H1 (cell line): ENCODE results near the gene PAK5.

Experiments used
- BACH1 ChIP-seq: IDR thresholded peaks from 2 replicates; pipeline ENCODE4 v1.6.1; 2012; ENCODE audit warnings: low read length, improper control_type of control experiment
- CTCF ChIP-seq, 3 experiments: IDR thresholded peaks; 1 replicate in 2 of 3; 2 replicates in 1 of 3; pipeline versions ENCODE4 v1.5.1 to v1.6.1; 2011; ENCODE audit warnings: low read length in 3 of 3, mild to moderate bottlenecking in 3 of 3, inconsistent platforms in 2 of 3, low read depth in 1 of 3, moderate library complexity in 1 of 3; ENCODE audit not compliant: insufficient read depth in 1 of 3; ENCODE audit errors: control extremely low read depth in 1 of 3
- EZH2 ChIP-seq: fragments of 200-600 bp; sonication (generic); IDR thresholded peaks from 2 replicates; pipeline ENCODE4 v1.7.1; 2012; ENCODE audit warnings: low read depth, mild to moderate bottlenecking, moderate library complexity, low read length, inconsistent platforms; ENCODE audit not compliant: severe bottlenecking
- GABPA ChIP-seq: IDR thresholded peaks from 2 replicates; pipeline ENCODE4 v1.6.1; 2011; ENCODE audit warnings: mild to moderate bottlenecking, low read length, moderate library complexity, borderline replicate concordance; ENCODE audit not compliant: insufficient read depth
- PHF8 ChIP-seq: fragments of 200-600 bp; sonication (generic); conservative IDR thresholded peaks from 2 replicates; pipeline ENCODE4 v1.7.1; 2012; ENCODE audit warnings: low read depth, mild to moderate bottlenecking, inconsistent platforms, low read length, moderate library complexity
- POLR2A ChIP-seq, 2 experiments: IDR thresholded peaks; 1 replicate in 1 of 2; 2 replicates in 1 of 2; pipeline ENCODE4 v1.6.1; 2011; ENCODE audit warnings: low read depth in 2 of 2, low read length in 2 of 2, mild to moderate bottlenecking in 2 of 2; ENCODE audit errors: control extremely low read depth in 1 of 2
- SRF ChIP-seq: IDR thresholded peaks from 2 replicates; pipeline ENCODE4 v1.6.1; 2011; ENCODE audit warnings: mild to moderate bottlenecking, low read depth, low read length, moderate library complexity
- SUZ12 ChIP-seq: fragments of 200-600 bp; sonication (generic); IDR thresholded peaks from 2 replicates; pipeline ENCODE4 v1.6.1; 2012; ENCODE audit warnings: mild to moderate bottlenecking, inconsistent platforms, low read length, moderate library complexity, mixed read lengths

GRCh38 chr20:9610665-9611064 is 228.2 kb downstream of the PAK5 start:
- TF ChIP-seq CTCF (IDR thresholded peaks at IDR 0.05; ENCODE audit: control extremely low read depth in 1 of 3, insufficient read depth in 1 of 3, low read depth in 1 of 3, low read length in 3 of 3) (no peak), POLR2A (IDR thresholded peaks at IDR 0.05; ENCODE audit: control extremely low read depth in 1 of 2, low read depth in 2 of 2, low read length in 2 of 2) (no peak), BACH1 (no peak), SUZ12 (no peak), EZH2 (no peak), PHF8 (no peak), GABPA (no peak), SRF (no peak)
